ENCODE measurements around the gene PIK3C2G. TPM values are rescaled to one million over a fixed set of nuclear protein-coding genes. Genes with fewer than 3 reads are reported as not detected.

PIK3C2G gene
- total RNA-seq, 4 donors from 2014 or later: 0.10 to 0.88 (median 0.40) TPM; not detected in 1

- 74 to 87% methylated on average over 3 of the region's 3 CpGs for WGBS, 2 donors
- H3K4me1 ChIP-seq: no peaks in the 10 kb centered on the region
- intact Hi-C loops (cut with DNase I): no loop called here
- no peak overlapping the region for H3K4me3 ChIP-seq (replicated peaks in 1 of 3)
- no peak for TF ChIP-seq CTCF (IDR thresholded peaks at IDR 0.05)
- no peak for TF ChIP-seq POLR2A (IDR thresholded peaks at IDR 0.05)
- H3K9me3 ChIP-seq: no peaks in the 10 kb centered on the region
- no peaks in the 10 kb centered on the region for H3K36me3 ChIP-seq
- no peak overlapping the region for H3K27ac ChIP-seq
- no peaks in the 10 kb centered on the region for H3K27me3 ChIP-seq
- DNase-seq: no peak
Measured at GRCh38 chr12:18296909-18297280, 35.6 kb downstream of the PIK3C2G start.

GRCh38 chr12:18297902-18298301, 36.6 kb downstream of the PIK3C2G start:
- DNase-seq: no peak
- WGBS, 2 donors: 85 to 92% methylated on average over 1 of the region's 1 CpG

DNA sequence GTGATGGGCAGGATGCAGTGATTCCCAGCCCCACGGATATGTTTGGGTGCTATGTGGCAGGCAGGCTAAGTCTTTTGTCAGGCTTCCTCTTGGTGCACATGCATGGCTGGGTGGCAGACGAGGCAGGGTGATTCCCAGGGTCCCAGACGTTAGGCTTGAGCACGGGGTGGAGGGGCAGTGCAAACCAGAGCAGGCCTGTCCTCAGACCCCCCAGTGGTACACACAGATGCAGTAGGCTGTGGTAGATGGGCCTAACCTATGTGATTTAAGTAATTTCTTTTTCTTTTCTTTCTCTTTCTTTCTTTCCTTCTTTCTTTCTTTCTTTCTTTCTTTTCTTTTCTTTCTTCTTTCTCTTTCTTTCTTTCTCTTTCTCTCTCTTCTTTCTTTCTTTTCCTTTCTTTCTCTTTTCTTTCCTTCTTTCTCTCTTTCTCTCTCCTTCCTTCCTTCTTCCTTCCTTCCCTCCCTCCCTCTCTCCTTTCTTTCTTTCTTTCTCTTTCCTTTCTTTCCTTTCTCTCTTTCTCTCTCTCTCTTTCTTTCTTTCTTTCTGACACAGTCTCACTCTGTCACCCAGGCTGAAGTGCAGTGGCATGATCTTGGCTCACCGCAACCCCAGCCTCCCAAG, 41.6 kb downstream of the PIK3C2G start:
- no peaks in the 10 kb centered on the region for H3K4me1 ChIP-seq
- WGBS, 2 donors: 83 to 93% methylated on average over 5 of the region's 5 CpGs
- no peak overlapping the region for H3K4me3 ChIP-seq (replicated peaks in 1 of 3)
- TF ChIP-seq POLR2A (IDR thresholded peaks at IDR 0.05) (no peak), CTCF (IDR thresholded peaks at IDR 0.05) (no peak)
- H3K27me3 ChIP-seq: no peaks in the 10 kb centered on the region
- H3K27ac ChIP-seq: no peak overlapping the region
- H3K9me3 ChIP-seq: no peaks in the 10 kb centered on the region
- DNase-seq: no peak
- intact Hi-C loops (cut with DNase I): no loop called here
- no peaks in the 10 kb centered on the region for H3K36me3 ChIP-seq

More at GRCh38 chr12:18297902-18298301, 36.6 kb downstream of the PIK3C2G start:
- Histone ChIP-seq H3K27me3 (no peaks in the 10 kb centered on the region), H3K9me3 (no peaks in the 10 kb centered on the region), H3K4me1 (no peaks in the 10 kb centered on the region), H3K4me3 (replicated peaks in 1 of 3) (no peak overlapping the region), H3K27ac (no peak overlapping the region), H3K36me3 (no peaks in the 10 kb centered on the region)
- intact Hi-C loops (cut with DNase I): no loop called here
- TF ChIP-seq POLR2A (IDR thresholded peaks at IDR 0.05) (no peak), CTCF (IDR thresholded peaks at IDR 0.05) (no peak)

- no peak overlapping the region for H3K4me3 ChIP-seq (replicated peaks in 1 of 3)
- H3K27ac ChIP-seq: no peak overlapping the region
- no peaks in the 10 kb centered on the region for H3K36me3 ChIP-seq
- DNase-seq: no peak
- 77 to 79% methylated on average over 1 of the region's 1 CpG for WGBS, 2 donors
- H3K4me1 ChIP-seq: no peaks in the 10 kb centered on the region
- H3K9me3 ChIP-seq: no peaks in the 10 kb centered on the region
- intact Hi-C loops (cut with DNase I): no loop called here
- no peak for TF ChIP-seq CTCF (IDR thresholded peaks at IDR 0.05)
- TF ChIP-seq POLR2A (IDR thresholded peaks at IDR 0.05): no peak
- no peaks in the 10 kb centered on the region for H3K27me3 ChIP-seq
Measured at GRCh38 chr12:18304609-18305008, 43.3 kb downstream of the PIK3C2G start.

DNA sequence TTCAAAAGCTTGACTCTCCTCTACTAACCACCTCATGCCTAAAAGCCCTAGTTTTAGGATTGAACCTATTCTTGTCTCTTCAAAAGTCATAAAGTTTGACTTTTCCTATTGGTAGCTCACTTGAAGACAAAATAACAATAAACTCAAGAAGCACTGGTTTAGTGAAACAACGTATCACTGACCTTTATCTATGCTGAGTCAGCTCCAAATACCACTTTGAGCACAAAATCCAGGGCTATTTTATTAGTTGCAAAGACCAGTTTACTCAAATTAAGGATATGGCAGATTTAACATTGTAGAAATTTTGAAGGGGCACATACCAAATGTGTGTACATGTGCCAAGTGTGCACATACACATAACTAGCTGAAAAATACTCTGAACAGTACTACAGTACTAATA, 45.0 kb downstream of the PIK3C2G start:
- Histone ChIP-seq H3K4me1 (no peaks in the 10 kb centered on the region), H3K9me3 (no peaks in the 10 kb centered on the region), H3K36me3 (no peaks in the 10 kb centered on the region), H3K27me3 (no peaks in the 10 kb centered on the region), H3K4me3 (replicated peaks in 1 of 3) (no peak overlapping the region), H3K27ac (no peak overlapping the region)
- 34 to 37% methylated on average over 1 of the region's 1 CpG for WGBS, 2 donors
- intact Hi-C loops (cut with DNase I): no loop called here
- no peak for TF ChIP-seq CTCF (IDR thresholded peaks at IDR 0.05)
- no peak for TF ChIP-seq POLR2A (IDR thresholded peaks at IDR 0.05)
- no peak for DNase-seq

Measured in thyroid gland (tissue), 4 donors.